ENCODE measurements around the gene DLL3. TPM values are rescaled to one million over a fixed set of nuclear protein-coding genes. Genes with fewer than 3 reads are reported as not detected.

The DLL3 gene
- total and polyA plus RNA-seq, 2 experiments from 2014 or later: 1.1 to 1.6 TPM

DNA sequence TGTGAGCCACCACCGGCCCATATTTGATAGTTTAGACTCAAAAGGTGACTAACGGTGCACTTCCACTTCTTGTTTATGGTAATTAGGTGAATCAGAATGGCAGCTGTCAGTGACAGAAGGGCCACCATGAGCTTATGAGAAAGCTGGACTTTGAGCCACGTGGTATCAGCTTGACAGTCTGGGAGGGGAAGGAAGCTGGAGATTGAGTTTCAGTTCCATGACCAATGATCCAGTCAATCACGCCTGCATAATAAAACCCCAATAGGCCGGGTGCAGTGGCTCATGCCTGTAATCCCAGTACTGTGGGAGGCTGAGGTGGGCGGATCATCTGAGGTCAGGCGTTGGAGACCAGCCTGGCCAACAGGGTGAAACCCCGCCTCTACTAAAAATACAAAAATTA, 25.7 kb downstream of the DLL3 start:
- H3K27ac ChIP-seq: no peak overlapping the region
- H2AFZ ChIP-seq: no peak overlapping the region
- H3K9me2 ChIP-seq (replicated peaks; ENCODE audit: insufficient read depth): no peaks in the 10 kb centered on the region
- H3K36me3 ChIP-seq (replicated peaks; ENCODE audit: insufficient read depth, low read depth): no peaks in the 10 kb centered on the region
- TF ChIP-seq, protein P1, sequence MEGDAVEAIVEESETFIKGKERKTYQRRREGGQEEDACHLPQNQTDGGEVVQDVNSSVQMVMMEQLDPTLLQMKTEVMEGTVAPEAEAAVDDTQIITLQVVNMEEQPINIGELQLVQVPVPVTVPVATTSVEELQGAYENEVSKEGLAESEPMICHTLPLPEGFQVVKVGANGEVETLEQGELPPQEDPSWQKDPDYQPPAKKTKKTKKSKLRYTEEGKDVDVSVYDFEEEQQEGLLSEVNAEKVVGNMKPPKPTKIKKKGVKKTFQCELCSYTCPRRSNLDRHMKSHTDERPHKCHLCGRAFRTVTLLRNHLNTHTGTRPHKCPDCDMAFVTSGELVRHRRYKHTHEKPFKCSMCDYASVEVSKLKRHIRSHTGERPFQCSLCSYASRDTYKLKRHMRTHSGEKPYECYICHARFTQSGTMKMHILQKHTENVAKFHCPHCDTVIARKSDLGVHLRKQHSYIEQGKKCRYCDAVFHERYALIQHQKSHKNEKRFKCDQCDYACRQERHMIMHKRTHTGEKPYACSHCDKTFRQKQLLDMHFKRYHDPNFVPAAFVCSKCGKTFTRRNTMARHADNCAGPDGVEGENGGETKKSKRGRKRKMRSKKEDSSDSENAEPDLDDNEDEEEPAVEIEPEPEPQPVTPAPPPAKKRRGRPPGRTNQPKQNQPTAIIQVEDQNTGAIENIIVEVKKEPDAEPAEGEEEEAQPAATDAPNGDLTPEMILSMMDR (IDR thresholded peaks at IDR 0.05; ENCODE audit: poor library complexity): no peak
- TF ChIP-seq EZH2phosphoT487 (IDR thresholded peaks at IDR 0.05; ENCODE audit: low read depth, severe bottlenecking, unreplicated experiment) (no peak), EZH2 (IDR thresholded peaks at IDR 0.05; ENCODE audit: borderline replicate concordance) (no peak)
- WGBS (ENCODE audit: low lambda C conversion rate, missing lambda C conversion rate): 82% methylated on average over 8 of the region's 8 CpGs
- H3K4me2 ChIP-seq: no peak overlapping the region
- peaks cover 2% of the 10 kb centered on the region for H3K79me2 ChIP-seq
- H3K27me3 ChIP-seq: no peaks in the 10 kb centered on the region
- H3K4me1 ChIP-seq (ENCODE audit: insufficient read depth): no peaks in the 10 kb centered on the region
- H3K4me3 ChIP-seq: no peak overlapping the region
- H3K9me3 ChIP-seq (ENCODE audit: low read depth): no peaks in the 10 kb centered on the region
- DNase-seq (ENCODE audit: low spot score): peak; percentile 52
- H4K20me1 ChIP-seq (ENCODE audit: insufficient read depth, poor library complexity, severe bottlenecking): no peaks in the 10 kb centered on the region

DNA sequence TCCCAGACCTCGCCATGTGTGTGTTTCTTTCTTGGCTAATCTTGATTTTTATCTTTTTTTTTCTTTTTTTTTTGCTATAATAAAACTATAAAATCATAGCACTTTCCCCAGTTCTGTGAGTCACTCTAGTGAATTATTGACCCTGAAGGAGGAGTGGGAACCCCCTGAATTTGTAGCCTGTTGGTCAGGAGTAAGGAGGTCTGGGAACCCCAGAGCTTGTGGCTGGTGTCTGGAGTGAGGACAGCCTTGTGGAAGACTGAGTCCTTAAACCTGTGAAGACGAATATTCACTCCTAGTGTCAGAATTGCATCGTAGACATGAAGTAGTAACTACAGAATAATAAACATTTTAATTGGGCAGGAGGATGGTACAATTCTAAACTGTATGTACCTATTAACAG, 26.5 kb downstream of the DLL3 start:
- H3K36me3 ChIP-seq (replicated peaks; ENCODE audit: insufficient read depth, low read depth): no peaks in the 10 kb centered on the region
- TF ChIP-seq, protein P1 (IDR thresholded peaks at IDR 0.05; ENCODE audit: poor library complexity): no peak
- TF ChIP-seq EZH2phosphoT487 (IDR thresholded peaks at IDR 0.05; ENCODE audit: low read depth, severe bottlenecking, unreplicated experiment): no peak
- TF ChIP-seq EZH2 (IDR thresholded peaks at IDR 0.05; ENCODE audit: borderline replicate concordance): no peak
- H4K20me1 ChIP-seq (ENCODE audit: insufficient read depth, poor library complexity, severe bottlenecking): no peaks in the 10 kb centered on the region
- no peak overlapping the region for H2AFZ ChIP-seq
- no peak overlapping the region for H3K27ac ChIP-seq
- no peak overlapping the region for H3K4me2 ChIP-seq
- no peaks in the 10 kb centered on the region for H3K27me3 ChIP-seq
- 91% methylated on average over 3 of the region's 3 CpGs for WGBS (ENCODE audit: low lambda C conversion rate, missing lambda C conversion rate)
- no peak overlapping the region for H3K4me3 ChIP-seq
- H3K79me2 ChIP-seq: peaks cover 9% of the 10 kb centered on the region
- H3K9me2 ChIP-seq (replicated peaks; ENCODE audit: insufficient read depth): no peaks in the 10 kb centered on the region
- no peaks in the 10 kb centered on the region for H3K9me3 ChIP-seq (ENCODE audit: low read depth)
- no peaks in the 10 kb centered on the region for H3K4me1 ChIP-seq (ENCODE audit: insufficient read depth)
- DNase-seq (ENCODE audit: low spot score): no peak

DNA sequence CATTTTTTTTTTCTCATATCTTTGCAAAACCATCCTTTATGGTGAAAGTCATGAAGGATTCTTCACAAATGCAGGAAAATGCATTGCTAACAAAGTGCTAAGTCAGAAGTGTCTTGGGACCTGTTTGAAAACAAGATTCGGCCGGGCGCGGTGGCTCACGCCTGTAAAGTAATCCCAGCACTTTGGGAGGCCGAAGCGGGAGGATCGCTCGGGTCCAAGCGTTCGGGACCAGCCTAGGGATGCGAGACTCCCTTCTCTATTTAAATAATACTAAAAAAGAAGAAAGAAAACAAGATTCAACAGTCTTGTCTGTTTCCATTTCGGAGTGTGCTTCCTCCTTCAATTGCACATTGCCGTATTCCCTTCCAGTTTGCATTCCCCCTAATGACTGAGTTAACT, 33.1 kb downstream of the DLL3 start:
- 41% methylated on average over 14 of the region's 14 CpGs for WGBS (ENCODE audit: low lambda C conversion rate, missing lambda C conversion rate)
- Histone ChIP-seq H3K27ac (peak overlapping the region; percentile 27), H3K9me3 (ENCODE audit: low read depth) (no peaks in the 10 kb centered on the region), H3K4me2 (peak overlapping the region; percentile 95), H3K4me1 (ENCODE audit: insufficient read depth) (no peaks in the 10 kb centered on the region), H4K20me1 (ENCODE audit: insufficient read depth, poor library complexity, severe bottlenecking) (no peaks in the 10 kb centered on the region), H2AFZ (peak overlapping the region; percentile 68), H3K4me3 (peak overlapping the region; percentile 56), H3K9me2 (replicated peaks; ENCODE audit: insufficient read depth) (no peaks in the 10 kb centered on the region), H3K36me3 (replicated peaks; ENCODE audit: insufficient read depth, low read depth) (no peaks in the 10 kb centered on the region), H3K79me2 (peaks cover 33% of the 10 kb centered on the region), H3K27me3 (no peaks in the 10 kb centered on the region)
- no peak for DNase-seq (ENCODE audit: low spot score)
- TF ChIP-seq EZH2 (IDR thresholded peaks at IDR 0.05; ENCODE audit: borderline replicate concordance): no peak
- TF ChIP-seq EZH2phosphoT487 (IDR thresholded peaks at IDR 0.05; ENCODE audit: low read depth, severe bottlenecking, unreplicated experiment): no peak
- TF ChIP-seq, protein P1 (IDR thresholded peaks at IDR 0.05; ENCODE audit: poor library complexity): no peak

All from hepatocyte (in vitro differentiated cells).